Measurements from ENCODE around the gene AMN1. TPM values are rescaled to one million over a fixed set of nuclear protein-coding genes. Genes with fewer than 3 reads are reported as not detected.
"Not testable (repeated sequence)": the region's sequence is repeated elsewhere in the genome, so short reads cannot be mapped to it uniquely, and the experiment has no call there.

Gene AMN1
- total and polyA plus RNA-seq, 9 donors = 17.4 to 30.3 (median 20.3) TPM

DNA sequence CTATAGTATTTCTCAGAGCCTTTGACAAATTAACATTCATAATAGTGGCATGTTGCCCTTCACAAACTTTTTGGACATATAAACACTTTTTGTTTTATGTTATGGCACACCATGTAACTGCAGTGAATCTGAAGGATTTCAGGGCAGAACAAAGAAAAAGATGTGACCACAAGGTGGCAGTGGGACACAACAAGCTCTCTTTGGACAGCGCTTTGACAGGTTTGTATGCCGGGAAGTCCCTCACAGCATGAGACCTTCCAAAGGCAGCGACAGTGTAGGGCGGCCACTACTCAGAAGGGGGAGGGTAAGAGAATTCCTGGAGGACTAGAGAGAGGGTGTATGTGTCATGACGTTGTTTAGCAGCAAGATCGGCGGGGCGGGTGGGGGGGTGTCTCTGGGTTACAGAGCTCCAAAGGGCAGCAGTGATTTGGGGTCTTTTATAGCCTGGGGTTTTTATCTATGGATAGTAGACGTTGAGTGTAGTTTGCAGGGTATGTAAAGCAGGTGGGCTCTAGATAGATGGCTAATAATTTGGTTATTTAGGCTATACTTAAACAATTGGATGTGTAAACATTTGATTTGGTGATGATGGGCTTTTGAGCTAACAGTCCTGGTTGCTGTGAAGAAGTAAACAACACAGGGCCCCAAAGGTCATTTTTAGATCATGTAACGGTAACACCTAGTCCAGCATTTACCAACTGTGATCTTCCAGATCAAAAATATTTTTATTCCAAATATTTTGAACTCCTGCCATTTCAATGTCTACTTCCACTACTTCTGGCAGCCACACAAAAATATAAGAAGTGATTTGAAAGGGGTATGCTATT, 46.5 kb downstream of the AMN1 start:
- Histone ChIP-seq H3K36me3 (no peaks in the 10 kb centered on the region), H3K4me1 (ENCODE audit: insufficient read depth) (no peaks in the 10 kb centered on the region), H3K27ac (no peak overlapping the region), H3K4me3 (no peak overlapping the region), H3K27me3 (no peaks in the 10 kb centered on the region), H3K9me3 (peaks cover 0 to 14% of the 10 kb centered on the region in 2 donors)
- WGBS, 3 donors = 75 to 78% (median 76%) methylated on average over 10 of the region's 10 CpGs
- intact Hi-C loops (cut with DNase I) = no loop called here
- no peak for TF ChIP-seq POLR2A (IDR thresholded peaks at IDR 0.05)
- TF ChIP-seq, protein P1, sequence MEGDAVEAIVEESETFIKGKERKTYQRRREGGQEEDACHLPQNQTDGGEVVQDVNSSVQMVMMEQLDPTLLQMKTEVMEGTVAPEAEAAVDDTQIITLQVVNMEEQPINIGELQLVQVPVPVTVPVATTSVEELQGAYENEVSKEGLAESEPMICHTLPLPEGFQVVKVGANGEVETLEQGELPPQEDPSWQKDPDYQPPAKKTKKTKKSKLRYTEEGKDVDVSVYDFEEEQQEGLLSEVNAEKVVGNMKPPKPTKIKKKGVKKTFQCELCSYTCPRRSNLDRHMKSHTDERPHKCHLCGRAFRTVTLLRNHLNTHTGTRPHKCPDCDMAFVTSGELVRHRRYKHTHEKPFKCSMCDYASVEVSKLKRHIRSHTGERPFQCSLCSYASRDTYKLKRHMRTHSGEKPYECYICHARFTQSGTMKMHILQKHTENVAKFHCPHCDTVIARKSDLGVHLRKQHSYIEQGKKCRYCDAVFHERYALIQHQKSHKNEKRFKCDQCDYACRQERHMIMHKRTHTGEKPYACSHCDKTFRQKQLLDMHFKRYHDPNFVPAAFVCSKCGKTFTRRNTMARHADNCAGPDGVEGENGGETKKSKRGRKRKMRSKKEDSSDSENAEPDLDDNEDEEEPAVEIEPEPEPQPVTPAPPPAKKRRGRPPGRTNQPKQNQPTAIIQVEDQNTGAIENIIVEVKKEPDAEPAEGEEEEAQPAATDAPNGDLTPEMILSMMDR (IDR thresholded peaks at IDR 0.05) = peak in 1 of 3 donors; percentile 42
- peak in 2 of 5 donors; percentile 37 to 43 for DNase-seq

DNA sequence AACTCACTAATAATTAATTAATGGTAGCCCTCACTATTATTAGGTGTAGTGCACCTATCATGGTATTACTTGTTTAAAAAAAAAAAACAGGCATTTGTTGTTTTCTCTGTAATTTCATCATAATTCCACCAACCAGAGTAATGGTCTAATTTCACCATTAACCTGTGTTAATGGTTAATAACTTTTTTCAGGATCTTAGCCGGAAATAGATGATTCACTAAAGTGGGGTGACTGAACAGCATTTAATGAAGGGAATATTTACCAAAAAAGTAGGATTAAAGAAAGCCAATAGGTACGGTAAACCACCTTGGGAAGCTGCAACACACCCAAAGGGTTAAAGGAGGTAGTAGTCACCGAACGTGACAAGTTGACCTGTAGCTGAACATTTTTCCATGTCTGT, 56.3 kb downstream of the AMN1 start:
- intact Hi-C loops (cut with DNase I) = loop anchor here in 1 of 4 donors (5.0 kb wide), 1 partner anchor 55 kb away; the partner anchor contains the start of gene AMN1
- no peaks in the 10 kb centered on the region for H3K36me3 ChIP-seq
- no peak for TF ChIP-seq POLR2A (IDR thresholded peaks at IDR 0.05)
- no peak for TF ChIP-seq EP300 (IDR thresholded peaks at IDR 0.05)
- TF ChIP-seq, protein P1 (IDR thresholded peaks at IDR 0.05) = no peak

DNA sequence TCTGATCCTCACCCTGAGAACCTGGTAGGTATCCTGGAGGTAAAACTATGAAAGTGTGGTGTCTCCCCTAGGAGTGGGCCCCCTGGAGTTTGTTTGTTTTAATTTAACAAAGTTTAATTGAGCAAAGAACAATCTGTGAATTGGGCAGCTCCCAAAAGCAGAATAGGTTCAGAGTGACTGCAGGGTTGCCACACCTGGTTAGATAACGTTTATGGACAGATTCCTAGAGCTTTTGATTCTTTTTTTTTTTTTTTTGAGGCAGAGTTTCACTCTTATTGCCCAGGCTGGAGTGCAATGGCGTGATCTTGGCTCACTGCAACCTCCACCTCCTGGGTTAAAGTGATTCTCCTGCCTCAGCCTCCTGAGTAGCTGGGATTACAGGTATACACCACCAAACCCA, 59.2 kb downstream of the AMN1 start:
- H3K27me3 ChIP-seq; H3K4me1 ChIP-seq (ENCODE audit: insufficient read depth); H3K36me3 ChIP-seq; H3K9me3 ChIP-seq; H3K4me3 ChIP-seq; H3K27ac ChIP-seq; DNase-seq: not testable (repeated sequence)
- intact Hi-C loops (cut with DNase I) = loop anchor here in 2 of 4 donors (5.0 to 10.0 kb wide), 2 partner anchors 288 to 635 kb away; partner anchors contain the start of gene RESF1 (in 1 of the 2)
- 89 to 97% (median 94%) methylated on average over 2 of the region's 2 CpGs for WGBS, 3 donors

More for the DNA sequence above, 56.3 kb downstream of the AMN1 start:
- Histone ChIP-seq H3K4me1 (ENCODE audit: insufficient read depth) (no peaks in the 10 kb centered on the region), H3K4me3 (no peak overlapping the region), H3K27ac (no peak overlapping the region), H3K27me3 (no peaks in the 10 kb centered on the region), H3K9me3 (peaks cover 0 to 4% of the 10 kb centered on the region in 2 donors)
- WGBS, 3 donors = 90 to 98% (median 97%) methylated on average over 4 of the region's 4 CpGs
- no peak for DNase-seq

DNA sequence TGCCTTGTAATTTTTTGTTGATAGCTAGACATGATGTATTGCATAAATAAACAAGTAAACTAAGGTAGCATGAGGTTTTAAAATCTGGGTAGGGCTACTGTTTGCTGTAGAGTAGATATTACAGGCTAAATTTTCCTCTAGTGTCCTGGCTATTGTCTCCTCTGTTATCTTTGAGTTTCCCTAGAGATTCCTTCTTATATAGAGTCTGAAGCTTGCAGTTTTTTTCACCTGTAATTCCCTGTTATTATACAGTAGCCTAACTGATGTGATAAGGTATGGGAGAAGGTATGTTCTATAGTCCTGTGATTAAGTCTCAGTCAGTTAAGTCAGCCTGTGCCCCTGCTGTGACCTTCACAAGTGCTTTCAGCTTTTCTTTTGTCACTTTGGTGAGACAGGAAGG, 59.8 kb downstream of the AMN1 start:
- Histone ChIP-seq H3K4me3 (no peak overlapping the region), H3K9me3 (peaks cover 0 to 4% of the 10 kb centered on the region in 2 donors), H3K27ac (no peak overlapping the region), H3K36me3 (no peaks in the 10 kb centered on the region), H3K4me1 (ENCODE audit: insufficient read depth) (no peaks in the 10 kb centered on the region), H3K27me3 (no peaks in the 10 kb centered on the region)
- intact Hi-C loops (cut with DNase I) = loop anchor here in 2 of 4 donors (5.0 to 10.0 kb wide), 2 partner anchors 288 to 636 kb away; partner anchors contain the start of gene RESF1 (in 1 of the 2)
- TF ChIP-seq POLR2A (IDR thresholded peaks at IDR 0.05) (no peak), EP300 (IDR thresholded peaks at IDR 0.05) (no peak)
- TF ChIP-seq, protein P1 (IDR thresholded peaks at IDR 0.05) = no peak
- no peak for DNase-seq

DNA sequence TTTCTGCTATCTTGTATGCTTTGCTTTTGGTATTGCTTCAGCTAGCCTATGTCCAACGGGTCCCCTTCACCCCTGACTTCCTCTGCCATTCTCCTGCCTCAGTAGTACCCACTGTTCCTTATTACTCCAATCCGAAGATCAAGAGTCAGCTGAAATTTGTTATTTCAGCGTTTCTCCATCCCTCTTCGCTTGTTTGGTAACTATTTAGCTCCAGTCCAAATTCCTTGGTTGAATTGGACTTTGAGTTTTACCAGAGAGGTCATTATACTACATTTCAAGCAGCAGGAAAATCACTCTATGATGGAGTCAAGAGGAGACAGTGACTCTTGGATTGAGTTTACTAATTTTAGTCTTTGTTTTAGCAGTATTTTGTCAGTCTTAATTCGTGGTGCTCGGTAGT, 64.8 kb downstream of the AMN1 start:
- DNase-seq = no peak
- intact Hi-C loops (cut with DNase I) = loop anchor here in 1 of 4 donors (10.0 kb wide), 1 partner anchor 641 kb away; no protein-coding TSS in a partner anchor
- TF ChIP-seq, protein P1 (IDR thresholded peaks at IDR 0.05) = no peak
- TF ChIP-seq POLR2A (IDR thresholded peaks at IDR 0.05) (no peak), EP300 (IDR thresholded peaks at IDR 0.05) (no peak)
- Histone ChIP-seq H3K27ac (no peak overlapping the region), H3K36me3 (no peaks in the 10 kb centered on the region), H3K4me1 (ENCODE audit: insufficient read depth) (no peaks in the 10 kb centered on the region), H3K9me3 (no peaks in the 10 kb centered on the region), H3K4me3 (no peak overlapping the region), H3K27me3 (no peaks in the 10 kb centered on the region)
- 70 to 79% (median 76%) methylated on average over 6 of the region's 6 CpGs for WGBS, 3 donors

Data from ovary (tissue), 9 donors.